ENCODE results near the gene CTNNA1. TPM values are rescaled to one million over a fixed set of nuclear protein-coding genes. Genes with fewer than 3 reads are reported as not detected.

The CTNNA1 gene
- polyA plus RNA-seq, 1 of the 3 experiments (the other 2 are of a cell fraction), result 130 TPM

DNA sequence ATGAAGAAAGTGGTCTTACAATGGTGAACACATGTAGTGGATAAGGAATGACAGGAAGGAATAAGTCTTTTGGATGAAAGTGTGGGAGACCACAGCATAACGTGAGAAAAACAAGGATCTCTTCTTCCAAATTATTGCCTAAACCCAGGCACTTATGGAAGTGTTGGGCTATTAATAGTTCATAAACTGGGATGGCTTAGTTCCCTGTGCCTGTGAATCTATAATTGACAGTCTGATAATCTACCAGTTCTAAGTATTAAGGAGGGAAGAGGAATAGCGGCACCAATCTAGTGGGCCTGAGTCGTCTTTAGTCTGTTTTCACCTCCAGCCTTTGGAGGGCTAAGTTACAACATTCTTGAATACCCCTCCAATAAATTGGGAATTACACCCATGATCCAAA is 161.1 kb downstream of the CTNNA1 start (continued):
- TF ChIP-seq, protein P1, sequence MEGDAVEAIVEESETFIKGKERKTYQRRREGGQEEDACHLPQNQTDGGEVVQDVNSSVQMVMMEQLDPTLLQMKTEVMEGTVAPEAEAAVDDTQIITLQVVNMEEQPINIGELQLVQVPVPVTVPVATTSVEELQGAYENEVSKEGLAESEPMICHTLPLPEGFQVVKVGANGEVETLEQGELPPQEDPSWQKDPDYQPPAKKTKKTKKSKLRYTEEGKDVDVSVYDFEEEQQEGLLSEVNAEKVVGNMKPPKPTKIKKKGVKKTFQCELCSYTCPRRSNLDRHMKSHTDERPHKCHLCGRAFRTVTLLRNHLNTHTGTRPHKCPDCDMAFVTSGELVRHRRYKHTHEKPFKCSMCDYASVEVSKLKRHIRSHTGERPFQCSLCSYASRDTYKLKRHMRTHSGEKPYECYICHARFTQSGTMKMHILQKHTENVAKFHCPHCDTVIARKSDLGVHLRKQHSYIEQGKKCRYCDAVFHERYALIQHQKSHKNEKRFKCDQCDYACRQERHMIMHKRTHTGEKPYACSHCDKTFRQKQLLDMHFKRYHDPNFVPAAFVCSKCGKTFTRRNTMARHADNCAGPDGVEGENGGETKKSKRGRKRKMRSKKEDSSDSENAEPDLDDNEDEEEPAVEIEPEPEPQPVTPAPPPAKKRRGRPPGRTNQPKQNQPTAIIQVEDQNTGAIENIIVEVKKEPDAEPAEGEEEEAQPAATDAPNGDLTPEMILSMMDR (IDR thresholded peaks at IDR 0.05), result no peak

DNA sequence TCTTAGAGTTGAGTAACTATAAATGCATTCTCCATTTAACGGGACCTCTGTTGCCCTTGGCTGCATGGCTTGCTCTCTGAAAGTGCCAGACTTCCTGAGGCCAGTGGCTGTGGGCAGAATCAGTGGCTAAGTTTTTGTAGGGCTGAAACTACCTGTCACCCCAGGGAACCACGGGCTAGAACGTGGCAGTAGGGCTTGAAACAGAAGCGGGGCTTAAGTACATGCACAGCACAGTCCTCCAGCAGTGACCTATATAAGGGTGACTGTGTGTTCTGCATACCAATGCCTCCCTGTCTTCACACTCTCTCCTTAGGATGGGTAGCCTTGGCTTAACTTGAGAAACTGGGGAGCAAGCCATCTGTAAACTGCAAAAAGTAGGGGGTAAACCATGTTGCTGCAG is 165.5 kb downstream of the CTNNA1 start:
- POLR2A ChIA-PET, result no interaction called here
- H3K79me2 ChIP-seq (ENCODE audit: insufficient read depth), result peaks cover 43% of the 10 kb centered on the region
- no peak for TF ChIP-seq EZH2phosphoT487 (IDR thresholded peaks at IDR 0.05; ENCODE audit: borderline replicate concordance, low read depth)
- no peak for TF ChIP-seq EP300 (IDR thresholded peaks at IDR 0.05; ENCODE audit: borderline replicate concordance in 1 of 2, low read depth in 1 of 2, low read length in 1 of 2)
- TF ChIP-seq POLR2AphosphoS5 (IDR thresholded peaks at IDR 0.05; ENCODE audit: low read depth, low read length), result no peak
- TF ChIP-seq CHD2 (IDR thresholded peaks at IDR 0.05; ENCODE audit: low read length, partially characterized antibody), result no peak
- no peak for TF ChIP-seq MXI1 (IDR thresholded peaks at IDR 0.05; ENCODE audit: low read depth, low read length)
- no peak for TF ChIP-seq SIN3A (IDR thresholded peaks at IDR 0.05; ENCODE audit: borderline replicate concordance, low read depth, low read length)

DNA sequence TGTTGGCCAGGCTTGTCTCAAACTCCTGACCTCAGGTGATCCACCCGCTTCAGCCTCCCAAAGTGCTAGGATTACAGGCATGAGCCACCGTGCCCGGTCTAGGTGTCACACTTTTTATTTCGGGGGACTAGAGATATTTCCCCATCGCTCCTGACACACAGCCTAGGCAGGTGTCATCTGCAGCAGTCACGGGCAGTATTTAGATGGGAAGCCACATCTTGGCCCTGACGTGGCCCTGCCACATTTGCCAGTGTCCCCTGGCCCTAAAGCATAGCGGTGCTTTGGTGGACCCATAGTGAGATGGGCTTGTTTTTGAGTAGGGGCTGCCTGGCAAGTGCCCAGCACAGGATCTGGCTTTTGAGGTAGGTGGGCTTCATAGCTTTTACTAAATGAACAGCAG is 167.0 kb downstream of the CTNNA1 start:
- Histone ChIP-seq H3K4me1 (ENCODE audit: control insufficient read depth in 1 of 2, insufficient read depth in 2 of 2, low read depth in 1 of 2, low read length in 1 of 2) (peaks cover 3 to 6% of the 10 kb centered on the region in 2 experiments; a peak in 2 of 4 replicates), H3K27me3 (ENCODE audit: insufficient read depth) (no peaks in the 10 kb centered on the region), H4K20me1 (ENCODE audit: insufficient read depth) (peaks cover 29% of the 10 kb centered on the region), H3K4me2 (no peak overlapping the region), H3K9ac (no peak overlapping the region), H2AFZ (ENCODE audit: low read depth) (no peak overlapping the region), H3K27ac (ENCODE audit: low read depth in 2 of 2, low read length in 1 of 2) (no peak overlapping the region), H3K4me3 (ENCODE audit: low read depth in 2 of 2, low read length in 1 of 2) (no peak overlapping the region), H3F3A (replicated peaks; ENCODE audit: insufficient read depth) (peaks cover 17% of the 10 kb centered on the region), H3K79me2 (ENCODE audit: insufficient read depth) (peaks cover 47% of the 10 kb centered on the region), H3K9me3 (no peaks in the 10 kb centered on the region), H3K9me2 (no peaks in the 10 kb centered on the region), H3K36me3 (replicated peaks in 1 of 2; ENCODE audit: control insufficient read depth in 1 of 2, insufficient read depth in 2 of 2, low read length in 1 of 2) (peaks cover 12 to 64% of the 10 kb centered on the region in 2 experiments)
- 99% methylated on average over 8 of the region's 8 CpGs for WGBS (ENCODE audit: low lambda C conversion rate)
- POLR2A ChIA-PET, result no interaction called here
- DNase-seq, result no peak
- CTCF ChIA-PET, result interaction anchor here (1.0 kb wide), 1 partner anchor 96 kb away, joined by 4 read pairs; no protein-coding TSS in a partner anchor
- TF ChIP-seq TEAD4 (IDR thresholded peaks at IDR 0.05; ENCODE audit: borderline replicate concordance, insufficient read depth), result no peak
- TF ChIP-seq, protein P2, sequence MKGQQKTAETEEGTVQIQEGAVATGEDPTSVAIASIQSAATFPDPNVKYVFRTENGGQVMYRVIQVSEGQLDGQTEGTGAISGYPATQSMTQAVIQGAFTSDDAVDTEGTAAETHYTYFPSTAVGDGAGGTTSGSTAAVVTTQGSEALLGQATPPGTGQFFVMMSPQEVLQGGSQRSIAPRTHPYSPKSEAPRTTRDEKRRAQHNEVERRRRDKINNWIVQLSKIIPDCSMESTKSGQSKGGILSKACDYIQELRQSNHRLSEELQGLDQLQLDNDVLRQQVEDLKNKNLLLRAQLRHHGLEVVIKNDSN (IDR thresholded peaks at IDR 0.05; ENCODE audit: borderline replicate concordance, low read depth), result no peak
- TF ChIP-seq, protein P3, sequence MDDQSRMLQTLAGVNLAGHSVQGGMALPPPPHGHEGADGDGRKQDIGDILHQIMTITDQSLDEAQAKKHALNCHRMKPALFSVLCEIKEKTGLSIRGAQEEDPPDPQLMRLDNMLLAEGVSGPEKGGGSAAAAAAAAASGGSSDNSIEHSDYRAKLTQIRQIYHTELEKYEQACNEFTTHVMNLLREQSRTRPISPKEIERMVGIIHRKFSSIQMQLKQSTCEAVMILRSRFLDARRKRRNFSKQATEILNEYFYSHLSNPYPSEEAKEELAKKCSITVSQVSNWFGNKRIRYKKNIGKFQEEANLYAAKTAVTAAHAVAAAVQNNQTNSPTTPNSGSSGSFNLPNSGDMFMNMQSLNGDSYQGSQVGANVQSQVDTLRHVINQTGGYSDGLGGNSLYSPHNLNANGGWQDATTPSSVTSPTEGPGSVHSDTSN (IDR thresholded peaks at IDR 0.05), result no peak
- no peak for TF ChIP-seq FOXJ3 (CRISPR knock-in tag; IDR thresholded peaks at IDR 0.05)
- TF ChIP-seq, protein P4, sequence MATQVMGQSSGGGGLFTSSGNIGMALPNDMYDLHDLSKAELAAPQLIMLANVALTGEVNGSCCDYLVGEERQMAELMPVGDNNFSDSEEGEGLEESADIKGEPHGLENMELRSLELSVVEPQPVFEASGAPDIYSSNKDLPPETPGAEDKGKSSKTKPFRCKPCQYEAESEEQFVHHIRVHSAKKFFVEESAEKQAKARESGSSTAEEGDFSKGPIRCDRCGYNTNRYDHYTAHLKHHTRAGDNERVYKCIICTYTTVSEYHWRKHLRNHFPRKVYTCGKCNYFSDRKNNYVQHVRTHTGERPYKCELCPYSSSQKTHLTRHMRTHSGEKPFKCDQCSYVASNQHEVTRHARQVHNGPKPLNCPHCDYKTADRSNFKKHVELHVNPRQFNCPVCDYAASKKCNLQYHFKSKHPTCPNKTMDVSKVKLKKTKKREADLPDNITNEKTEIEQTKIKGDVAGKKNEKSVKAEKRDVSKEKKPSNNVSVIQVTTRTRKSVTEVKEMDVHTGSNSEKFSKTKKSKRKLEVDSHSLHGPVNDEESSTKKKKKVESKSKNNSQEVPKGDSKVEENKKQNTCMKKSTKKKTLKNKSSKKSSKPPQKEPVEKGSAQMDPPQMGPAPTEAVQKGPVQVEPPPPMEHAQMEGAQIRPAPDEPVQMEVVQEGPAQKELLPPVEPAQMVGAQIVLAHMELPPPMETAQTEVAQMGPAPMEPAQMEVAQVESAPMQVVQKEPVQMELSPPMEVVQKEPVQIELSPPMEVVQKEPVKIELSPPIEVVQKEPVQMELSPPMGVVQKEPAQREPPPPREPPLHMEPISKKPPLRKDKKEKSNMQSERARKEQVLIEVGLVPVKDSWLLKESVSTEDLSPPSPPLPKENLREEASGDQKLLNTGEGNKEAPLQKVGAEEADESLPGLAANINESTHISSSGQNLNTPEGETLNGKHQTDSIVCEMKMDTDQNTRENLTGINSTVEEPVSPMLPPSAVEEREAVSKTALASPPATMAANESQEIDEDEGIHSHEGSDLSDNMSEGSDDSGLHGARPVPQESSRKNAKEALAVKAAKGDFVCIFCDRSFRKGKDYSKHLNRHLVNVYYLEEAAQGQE (IDR thresholded peaks at IDR 0.05; ENCODE audit: low read depth, low read length), result no peak
- TF ChIP-seq EP300 (IDR thresholded peaks at IDR 0.05; ENCODE audit: borderline replicate concordance in 1 of 2, low read depth in 1 of 2, low read length in 1 of 2), result no peak
- no peak for TF ChIP-seq RCOR1 (IDR thresholded peaks at IDR 0.05; ENCODE audit: low read length)
- no peak for TF ChIP-seq JUND (IDR thresholded peaks at IDR 0.05)
- TF ChIP-seq, protein P5, sequence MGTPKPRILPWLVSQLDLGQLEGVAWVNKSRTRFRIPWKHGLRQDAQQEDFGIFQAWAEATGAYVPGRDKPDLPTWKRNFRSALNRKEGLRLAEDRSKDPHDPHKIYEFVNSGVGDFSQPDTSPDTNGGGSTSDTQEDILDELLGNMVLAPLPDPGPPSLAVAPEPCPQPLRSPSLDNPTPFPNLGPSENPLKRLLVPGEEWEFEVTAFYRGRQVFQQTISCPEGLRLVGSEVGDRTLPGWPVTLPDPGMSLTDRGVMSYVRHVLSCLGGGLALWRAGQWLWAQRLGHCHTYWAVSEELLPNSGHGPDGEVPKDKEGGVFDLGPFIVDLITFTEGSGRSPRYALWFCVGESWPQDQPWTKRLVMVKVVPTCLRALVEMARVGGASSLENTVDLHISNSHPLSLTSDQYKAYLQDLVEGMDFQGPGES (IDR thresholded peaks at IDR 0.05; ENCODE audit: low read depth, low read length), result no peak
- TF ChIP-seq RFX5 (IDR thresholded peaks at IDR 0.05; ENCODE audit: low read length), result no peak
- TF ChIP-seq TCF12 (IDR thresholded peaks at IDR 0.05), result no peak
- no peak for TF ChIP-seq MEF2A (IDR thresholded peaks at IDR 0.05; ENCODE audit: borderline replicate concordance, low read depth)

More for the DNA sequence above, 165.5 kb downstream of the CTNNA1 start:
- H3K9me2 ChIP-seq, result no peaks in the 10 kb centered on the region
- no peak overlapping the region for H3K9ac ChIP-seq
- peaks cover 3 to 6% of the 10 kb centered on the region in 2 experiments; a peak in 2 of 4 replicates for H3K4me1 ChIP-seq (ENCODE audit: control insufficient read depth in 1 of 2, insufficient read depth in 2 of 2, low read depth in 1 of 2, low read length in 1 of 2)
- H3K27ac ChIP-seq (ENCODE audit: low read depth in 2 of 2, low read length in 1 of 2), result no peak overlapping the region
- no peak overlapping the region for H2AFZ ChIP-seq (ENCODE audit: low read depth)
- no peak for DNase-seq
- H3F3A ChIP-seq (replicated peaks; ENCODE audit: insufficient read depth), result peaks cover 17% of the 10 kb centered on the region
- H3K4me2 ChIP-seq, result no peak overlapping the region
- H3K27me3 ChIP-seq (ENCODE audit: insufficient read depth), result no peaks in the 10 kb centered on the region
- H4K20me1 ChIP-seq (ENCODE audit: insufficient read depth), result peaks cover 30% of the 10 kb centered on the region
- no peaks in the 10 kb centered on the region for H3K9me3 ChIP-seq
- CTCF ChIA-PET, result no interaction called here
- WGBS (ENCODE audit: low lambda C conversion rate), result 75% methylated on average over 4 of the region's 4 CpGs
- H3K4me3 ChIP-seq (ENCODE audit: low read depth in 2 of 2, low read length in 1 of 2), result no peak overlapping the region
- H3K36me3 ChIP-seq (replicated peaks in 1 of 2; ENCODE audit: control insufficient read depth in 1 of 2, insufficient read depth in 2 of 2, low read length in 1 of 2), result peaks cover 2 to 62% of the 10 kb centered on the region in 2 experiments

All from SK-N-SH (cell line).